ENCODE data around the gene TRMT112.

GRCh38 chr11:64299847-64300648, 17.3 kb downstream of the TRMT112 start, which contains the start of gene CATSPERZ:
- TF ChIP-seq POLR2A (IDR thresholded peaks at IDR 0.05) (no peak), CTCF (IDR thresholded peaks at IDR 0.05) (no peak), POLR2AphosphoS5 (IDR thresholded peaks at IDR 0.05) (no peak)
